ENCODE measurements around the gene MIER2.
"Not testable (repeated sequence)": the region's sequence is repeated elsewhere in the genome, so short reads cannot be mapped to it uniquely, and the experiment has no call there.

MIER2 gene

GRCh38 chr19:281992-282391, 62.6 kb downstream of the MIER2 start:
- no peak for DNase-seq (ENCODE audit: low spot score)

- no peak for DNase-seq (ENCODE audit: low spot score)
These were observed 63.3 kb downstream of the MIER2 start for GRCh38 chr19:281156-281853.

DNA sequence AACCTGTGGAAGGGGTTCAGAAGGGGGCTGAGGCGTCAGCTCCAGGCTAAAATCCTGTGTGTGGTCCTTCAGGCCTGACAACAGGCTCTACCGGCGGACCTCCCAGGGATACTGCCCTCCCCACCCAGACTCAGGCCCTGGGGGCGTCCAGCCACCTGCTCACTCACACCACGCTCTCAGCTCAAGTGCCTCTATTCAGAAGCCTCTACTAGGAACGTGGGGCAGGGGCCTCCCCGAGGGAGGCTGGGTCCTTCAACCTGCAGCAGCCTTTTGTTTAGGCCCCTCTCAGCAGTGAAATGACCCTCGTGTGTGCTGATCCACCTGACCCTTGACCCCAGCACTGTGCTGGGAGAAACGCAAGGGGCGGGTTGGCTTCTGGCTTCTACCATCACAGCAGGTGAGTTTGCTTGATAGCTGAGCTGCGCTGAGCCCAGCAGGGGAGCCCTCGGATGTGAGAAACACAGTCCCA, 64.0 kb downstream of the MIER2 start:
- DNase-seq (ENCODE audit: low spot score) = no peak

DNA sequence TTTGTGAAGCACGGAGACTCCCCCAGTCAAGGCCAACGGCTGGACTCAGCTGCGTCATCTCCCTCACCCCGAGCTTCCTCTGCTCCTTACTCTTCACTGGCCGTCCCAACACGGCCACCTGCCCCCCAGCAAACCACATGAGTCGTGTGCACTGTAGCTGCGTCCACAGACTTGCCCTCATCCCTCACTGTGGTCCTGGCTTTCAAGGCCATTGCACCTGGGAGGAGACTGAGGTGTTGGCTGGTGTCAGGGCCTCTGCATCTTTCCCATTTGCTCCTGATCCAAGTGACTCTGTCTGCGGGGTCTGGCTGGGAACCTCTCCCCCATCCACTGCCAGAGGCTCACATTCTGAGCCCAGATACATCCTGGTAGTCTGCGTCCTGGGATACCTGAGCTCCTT, 64.9 kb downstream of the MIER2 start:
- no peak for DNase-seq (ENCODE audit: low spot score)

- DNase-seq (ENCODE audit: low spot score) = no peak
These were observed 65.4 kb downstream of the MIER2 start for GRCh38 chr19:279231-279630.

GRCh38 chr19:277581-278165, 66.9 kb downstream of the MIER2 start:
- DNase-seq (ENCODE audit: low spot score) = no peak

DNA sequence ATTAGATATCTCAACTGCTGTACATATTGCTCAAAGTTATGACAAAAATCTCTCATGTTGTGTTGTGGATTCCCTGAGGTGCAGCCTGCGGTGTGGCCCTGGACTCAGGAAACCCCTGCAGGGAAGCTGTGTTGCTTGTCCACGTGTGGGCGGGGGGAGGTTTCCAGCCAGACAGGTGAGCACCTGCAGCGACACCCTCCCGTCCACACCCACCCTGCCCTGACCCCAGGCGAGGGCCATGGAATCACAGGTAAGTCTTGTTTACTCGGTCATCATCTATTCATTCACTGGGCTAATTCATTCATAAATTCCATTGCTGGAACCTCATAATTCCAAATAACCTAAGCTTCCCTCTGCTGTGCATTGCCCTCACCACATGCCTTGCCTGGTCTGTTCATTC, 67.5 kb downstream of the MIER2 start:
- no peak for DNase-seq (ENCODE audit: low spot score)

DNA sequence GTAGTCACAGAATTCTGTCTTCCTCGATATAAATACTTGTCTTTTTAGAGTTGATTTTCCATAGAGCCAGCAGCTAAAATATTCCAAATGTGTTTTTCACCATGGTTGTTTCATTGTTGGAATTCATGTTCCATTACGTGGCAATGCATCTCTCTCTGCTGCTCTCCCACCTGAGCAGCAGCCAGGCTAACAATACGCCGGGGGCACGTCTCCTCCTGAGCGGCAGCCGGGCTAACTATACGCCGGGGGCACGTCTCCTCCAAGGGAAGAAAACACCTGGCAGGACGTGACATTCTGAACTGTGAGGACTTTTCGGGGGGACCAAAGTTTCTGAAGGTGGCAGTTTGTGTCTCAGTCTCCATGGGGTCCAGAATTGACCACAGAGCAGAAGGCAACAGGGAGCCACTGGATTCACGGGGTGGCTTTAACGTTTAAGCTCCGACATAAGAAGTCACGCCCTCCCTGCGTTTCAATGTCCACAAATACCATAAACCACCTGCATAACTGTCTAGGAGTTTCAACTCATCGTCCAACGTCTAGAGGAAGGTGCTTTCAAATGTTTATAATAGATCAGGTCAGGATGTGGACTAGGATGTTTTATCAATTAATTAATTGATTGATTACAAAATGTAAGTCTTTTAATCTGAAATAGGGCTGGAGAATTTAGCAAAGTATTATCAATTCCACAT, 68.5 kb downstream of the MIER2 start:
- DNase-seq (ENCODE audit: low spot score) = no peak

- DNase-seq (ENCODE audit: low spot score) = no peak
These were observed 69.6 kb downstream of the MIER2 start for GRCh38 chr19:275000-275399.

DNA sequence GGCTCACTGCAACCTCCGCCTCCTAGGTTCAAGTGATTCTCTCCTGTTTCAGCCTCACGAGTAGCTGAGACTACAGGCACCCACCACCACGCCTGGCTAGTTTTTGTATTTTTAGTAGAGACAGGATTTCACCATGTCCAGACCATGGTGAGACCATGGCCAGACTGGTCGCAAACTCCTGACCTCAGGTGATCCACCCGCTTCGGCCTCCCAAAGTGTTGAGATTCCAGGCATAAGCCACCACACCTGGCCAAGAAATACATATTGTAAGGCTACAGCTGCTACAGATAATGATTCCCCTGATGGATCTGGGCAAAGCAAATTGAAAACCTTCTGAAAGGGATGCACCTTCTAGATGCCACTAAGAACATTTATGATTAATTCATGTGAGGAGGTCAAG, 71.2 kb downstream of the MIER2 start:
- no peak for DNase-seq (ENCODE audit: low spot score)

- no peak for DNase-seq (ENCODE audit: low spot score)
These were observed 72.7 kb downstream of the MIER2 start for GRCh38 chr19:271856-272255.

GRCh38 chr19:270766-271318, 73.8 kb downstream of the MIER2 start:
- not testable (repeated sequence) for DNase-seq (ENCODE audit: low spot score)

GRCh38 chr19:269241-269640, 75.4 kb downstream of the MIER2 start:
- no peak for DNase-seq (ENCODE audit: low spot score)

DNA sequence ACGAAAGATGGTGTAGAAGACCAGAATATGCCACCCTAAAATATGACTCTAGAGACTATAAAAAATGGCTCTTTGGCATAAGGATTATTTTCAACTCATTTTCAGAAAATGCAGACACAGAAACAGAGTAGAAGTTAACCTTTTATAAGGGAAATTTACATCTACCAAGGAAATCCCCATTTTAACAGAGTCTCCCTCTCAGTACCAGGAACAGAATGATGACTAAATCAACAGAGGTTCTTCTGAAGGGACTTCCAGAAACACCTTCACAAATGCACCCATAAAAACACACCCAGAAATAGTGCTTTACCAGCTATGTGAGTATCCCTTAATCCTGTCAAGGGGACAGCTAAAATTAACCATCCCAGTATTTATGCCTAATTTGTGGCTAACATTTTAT, 82.5 kb downstream of the MIER2 start:
- no peak for DNase-seq (ENCODE audit: low spot score)

- not testable (repeated sequence) for DNase-seq (ENCODE audit: low spot score)
These were observed 87.8 kb downstream of the MIER2 start for GRCh38 chr19:256804-257203.
